Measurements from ENCODE around the gene RUVBL1.

The RUVBL1 gene

DNA sequence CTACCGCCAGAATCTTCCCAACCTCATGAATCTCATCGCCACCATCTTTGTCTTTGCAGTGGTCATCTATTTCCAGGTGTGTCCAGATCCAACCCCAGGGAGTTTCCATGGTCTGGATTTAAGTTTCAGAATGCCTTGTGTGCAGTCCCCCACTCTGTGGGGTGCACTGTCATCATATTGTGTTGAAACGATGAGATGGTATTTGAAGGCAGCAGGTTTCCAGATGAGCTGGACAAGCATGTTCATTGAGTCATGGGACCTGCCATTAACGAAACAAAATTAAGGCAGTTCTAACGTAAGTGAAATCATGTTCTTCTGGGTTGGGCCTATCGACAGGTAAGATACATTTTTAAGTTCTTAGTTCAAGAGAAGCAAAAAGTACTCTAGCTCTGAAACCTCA is 58.6 kb downstream of the RUVBL1 start:
- no peak for DNase-seq

DNA sequence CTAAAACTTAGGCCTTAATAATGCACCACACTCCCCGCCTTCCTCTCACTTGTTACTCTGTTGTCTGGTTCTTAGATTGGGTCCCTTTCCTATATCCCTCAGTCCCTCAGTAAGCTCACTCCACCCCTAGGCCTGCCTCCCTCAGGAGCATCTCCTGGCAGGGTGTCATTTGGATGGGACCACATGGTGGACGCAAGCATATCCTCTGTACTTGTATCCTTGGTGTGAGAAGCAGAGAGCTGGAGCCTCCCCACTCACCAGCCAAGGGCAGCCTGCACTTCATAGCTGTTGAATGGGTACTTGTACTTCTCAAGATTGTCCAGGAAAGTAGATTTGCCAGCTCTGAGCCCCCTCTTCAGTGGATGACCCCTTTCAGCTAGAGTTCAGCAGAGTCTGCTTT is 59.7 kb downstream of the RUVBL1 start:
- DNase-seq, result no peak

DNA sequence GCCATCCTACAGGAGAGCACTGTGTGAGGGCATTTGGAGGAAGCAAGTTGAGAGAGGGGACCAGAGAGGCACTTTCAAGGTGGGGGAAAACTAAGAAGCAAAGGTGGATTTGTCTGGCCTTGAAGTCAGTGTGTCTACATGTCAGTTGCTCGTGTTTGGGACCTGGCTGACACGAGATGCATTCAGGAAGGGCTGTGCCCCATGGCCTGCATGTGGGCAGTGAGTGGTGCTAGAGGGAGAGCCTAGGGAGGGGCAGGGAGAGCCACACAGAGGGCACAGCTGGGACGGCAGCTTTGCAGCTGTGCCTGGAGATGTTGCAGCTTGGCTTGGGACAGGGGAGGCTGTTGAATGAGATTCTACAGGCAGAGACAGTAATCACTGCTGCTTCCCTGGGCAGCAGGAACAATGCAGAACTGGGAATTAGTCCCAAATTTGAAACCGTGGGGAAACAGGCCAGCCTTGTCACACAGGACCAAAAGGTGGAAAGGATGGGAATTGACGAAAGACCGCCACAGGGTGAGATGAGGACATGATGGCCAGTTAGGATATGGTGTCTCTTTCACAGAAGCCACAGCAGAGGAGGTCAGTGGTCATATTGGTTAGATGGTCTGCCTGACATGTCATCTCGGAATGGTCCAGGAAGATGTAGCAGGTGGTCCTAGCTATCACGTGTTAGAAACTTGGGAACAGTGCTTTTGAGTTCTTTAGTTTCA is 61.4 kb downstream of the RUVBL1 start:
- no peak for DNase-seq

DNA sequence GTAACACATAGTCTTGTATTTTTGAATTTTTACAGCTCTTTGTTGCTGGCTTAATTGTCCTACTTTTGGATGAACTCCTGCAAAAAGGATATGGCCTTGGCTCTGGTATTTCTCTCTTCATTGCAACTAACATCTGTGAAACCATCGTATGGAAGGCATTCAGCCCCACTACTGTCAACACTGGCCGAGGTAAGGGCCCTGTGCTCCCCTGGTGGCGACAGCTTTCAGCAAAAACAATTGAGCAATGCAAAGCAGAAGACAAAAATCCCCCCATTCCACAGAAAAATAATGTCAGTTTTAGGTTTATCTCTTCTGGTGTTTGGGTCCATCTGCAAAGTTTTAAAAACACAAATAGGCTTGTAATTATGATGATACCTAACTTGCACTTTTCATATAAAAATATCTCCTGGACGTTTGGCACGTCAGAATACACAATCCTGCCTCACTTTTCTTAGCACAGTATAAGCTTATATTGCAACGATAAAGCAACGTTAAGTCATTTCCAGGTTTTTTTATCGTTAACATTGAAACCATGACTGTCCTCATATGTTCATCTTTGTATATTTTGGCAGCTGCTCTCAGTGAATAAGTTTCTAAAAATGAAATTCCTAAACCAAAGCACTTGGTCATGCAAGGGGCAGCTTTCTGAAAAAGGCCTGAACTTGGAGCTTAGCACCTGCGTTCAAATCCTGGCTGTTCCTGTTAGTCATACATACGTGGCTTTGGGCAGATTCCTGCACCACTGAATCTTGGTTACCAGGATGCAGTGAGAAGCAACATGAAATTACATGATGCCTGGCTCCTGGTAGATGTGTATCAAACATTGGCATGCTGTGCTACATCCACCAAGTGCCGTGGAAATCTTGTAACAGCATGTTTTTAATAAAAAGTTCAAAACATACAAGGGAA is 62.9 kb downstream of the RUVBL1 start:
- DNase-seq, result no peak

DNA sequence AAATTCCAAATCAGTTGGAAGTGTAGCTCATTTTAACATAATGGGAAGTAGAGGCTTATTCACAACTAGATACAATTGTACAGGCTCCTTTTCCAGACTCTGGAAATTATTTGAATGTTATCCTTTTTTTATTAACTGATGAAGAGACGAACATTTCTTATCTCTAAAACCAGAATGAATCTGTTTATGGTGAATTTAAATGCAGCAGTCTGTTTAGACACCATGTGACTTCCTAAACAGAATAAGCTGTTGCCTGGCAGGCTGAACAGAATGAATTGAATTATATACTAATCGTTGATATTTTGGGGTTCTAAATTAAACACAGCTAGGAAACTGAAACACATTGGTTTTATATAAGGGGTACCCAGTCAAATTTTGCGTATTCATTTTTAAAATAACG is 67.4 kb downstream of the RUVBL1 start:
- no peak for DNase-seq

GRCh38 chr3:128054367-128054766 is 69.2 kb downstream of the RUVBL1 start:
- no peak for DNase-seq

DNA sequence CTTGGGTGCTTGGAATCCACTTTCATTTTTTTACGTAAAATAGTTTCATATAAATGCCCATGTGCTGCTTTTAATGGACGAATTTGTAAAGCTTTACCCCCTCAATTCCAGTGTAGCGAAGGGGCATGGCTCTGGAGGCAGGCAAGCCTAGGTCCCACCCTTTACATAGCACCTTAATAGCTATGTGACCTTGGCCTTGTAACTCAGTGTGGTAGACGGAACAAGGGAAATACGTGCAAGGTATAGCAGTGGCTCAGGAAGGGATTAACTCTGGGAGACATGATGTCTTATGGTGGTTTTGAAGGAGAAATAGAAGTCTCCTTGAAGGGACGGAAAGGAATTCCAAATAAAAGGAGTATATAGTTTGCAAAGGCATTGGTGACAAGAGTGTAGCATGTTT is 70.0 kb downstream of the RUVBL1 start:
- DNase-seq, result no peak

- DNase-seq, result no peak
Measured at GRCh38 chr3:128052595-128053351, 70.8 kb downstream of the RUVBL1 start.

- DNase-seq, result peak; percentile 84
Measured at GRCh38 chr3:128051837-128052594, 71.6 kb downstream of the RUVBL1 start, which contains the start of gene SEC61A1. Gene SEC61A1, plus strand, starts transcription at chr3:128052437. Its CDS starts 116 bp downstream, at chr3:128052553.

DNA sequence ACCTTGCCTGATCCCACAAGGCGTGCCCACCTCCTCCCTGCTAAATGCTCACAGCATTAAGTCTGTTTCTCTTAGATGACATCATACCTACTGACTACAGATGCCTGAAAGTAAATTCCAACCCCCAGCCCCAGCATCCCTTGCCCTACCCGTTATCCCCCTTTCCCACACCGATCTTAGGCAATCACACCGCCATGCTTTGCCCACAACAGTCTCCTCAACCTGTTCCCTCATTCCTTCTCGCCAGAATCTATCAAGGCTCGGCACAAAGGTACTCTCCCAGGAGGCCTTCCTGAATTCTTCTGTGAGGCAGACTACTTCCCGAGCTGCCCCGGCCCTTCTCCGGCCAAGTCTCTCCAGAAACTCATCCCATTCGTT is 72.2 kb downstream of the RUVBL1 start:
- DNase-seq, result no peak

- DNase-seq, result no peak
Measured at GRCh38 chr3:128050597-128050996, 73.0 kb downstream of the RUVBL1 start.

- DNase-seq, result no peak
Measured at GRCh38 chr3:128041344-128041743, 82.3 kb downstream of the RUVBL1 start.

- no peak for DNase-seq
Measured at GRCh38 chr3:128040660-128041059, 83.0 kb downstream of the RUVBL1 start.

- DNase-seq, result no peak
Measured at GRCh38 chr3:128040041-128040440, 83.6 kb downstream of the RUVBL1 start.

- DNase-seq, result no peak
Measured at GRCh38 chr3:128036119-128036518, 87.5 kb downstream of the RUVBL1 start.

DNA sequence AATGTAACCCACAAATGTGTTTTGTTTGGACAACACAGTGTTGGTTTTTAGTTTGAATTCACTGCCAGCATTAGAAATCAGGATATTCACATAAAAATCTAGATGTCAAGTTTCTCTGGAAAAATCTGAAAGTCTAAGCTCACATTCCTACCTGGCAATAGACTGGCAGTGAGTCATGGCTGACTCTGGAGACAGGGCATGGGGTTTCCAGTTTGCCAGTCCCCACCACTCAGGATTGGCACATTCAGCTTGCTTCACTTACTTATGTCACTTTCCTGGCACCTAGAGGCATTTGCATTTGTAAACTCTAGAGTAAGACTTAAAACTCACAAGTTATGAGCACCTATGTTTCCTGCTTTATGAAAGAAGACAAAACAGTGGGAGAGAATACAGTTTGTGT is 90.5 kb downstream of the RUVBL1 start:
- no peak for DNase-seq
